DOHH2 (cell line): ENCODE measurements around the gene DDX39A.

Source experiments
- H3F3A ChIP-seq: fragments of 200-600 bp; sonication (generic), shearing (Covaris generic); 2 replicates; pipeline ENCODE4 v1.6.0; 2016; ENCODE audit warnings: antibody characterized with exemption, mild to moderate bottlenecking; ENCODE audit not compliant: control insufficient read depth, insufficient read depth
- H3K27ac ChIP-seq: fragments of 200-600 bp; sonication (generic); 2 replicates; pipeline ENCODE4 v1.5.1; 2014; ENCODE audit warnings: low read depth, mild to moderate bottlenecking, low read length, moderate library complexity
- H3K27me3 ChIP-seq: fragments of 200-600 bp; sonication (generic); 2 replicates; pipeline ENCODE4 v1.6.1; 2014; ENCODE audit warnings: mild to moderate bottlenecking, low read length, mixed read lengths; ENCODE audit not compliant: control insufficient read depth
- H3K36me3 ChIP-seq: fragments of 200-600 bp; sonication (generic); 2 replicates; pipeline ENCODE4 v1.6.1; 2014; ENCODE audit warnings: mild to moderate bottlenecking, low read length, moderate library complexity, mixed read lengths; ENCODE audit not compliant: control insufficient read depth
- H3K4me1 ChIP-seq: fragments of 200-600 bp; sonication (generic); 2 replicates; pipeline ENCODE4 v1.6.1; 2014; ENCODE audit warnings: mild to moderate bottlenecking, low read length, mixed read lengths; ENCODE audit not compliant: control insufficient read depth
- H3K4me2 ChIP-seq: fragments of 200-600 bp; sonication (generic); 2 replicates; pipeline ENCODE4 v1.6.0; 2014; ENCODE audit warnings: mild to moderate bottlenecking, low read length, moderate library complexity
- H3K4me3 ChIP-seq: fragments of 200-600 bp; sonication (generic); 2 replicates; pipeline ENCODE4 v1.5.1; 2014; ENCODE audit warnings: mild to moderate bottlenecking, low read length, mixed read lengths
- H3K79me2 ChIP-seq: fragments of 200-600 bp; sonication (generic); 2 replicates; pipeline ENCODE4 v1.6.1; 2014; ENCODE audit warnings: mild to moderate bottlenecking, low read length, mixed read lengths; ENCODE audit not compliant: control insufficient read depth
- H3K9me2 ChIP-seq: fragments of 200-600 bp; sonication (generic); replicated peaks from 2 replicates; pipeline ENCODE4 v1.6.1; 2014; ENCODE audit warnings: mild to moderate bottlenecking, low read length, mixed read lengths; ENCODE audit not compliant: control insufficient read depth
- H3K9me3 ChIP-seq: fragments of 200-600 bp; sonication (generic); 2 replicates; pipeline ENCODE4 v1.6.1; 2014; ENCODE audit warnings: antibody characterized with exemption, low read length, mixed read lengths; ENCODE audit not compliant: control insufficient read depth, insufficient read depth
- H4K20me1 ChIP-seq: fragments of 200-600 bp; sonication (generic); 2 replicates; pipeline ENCODE4 v1.6.0; 2014; ENCODE audit warnings: low read depth, mild to moderate bottlenecking, antibody characterized with exemption, low read length, moderate library complexity; ENCODE audit not compliant: control insufficient read depth, insufficient read depth
- EZH2phosphoT487 ChIP-seq: fragments of 200-600 bp; sonication (generic); IDR thresholded peaks from 2 replicates; pipeline ENCODE4 v1.6.1; 2017; ENCODE audit warnings: borderline replicate concordance, mild to moderate bottlenecking, antibody characterized with exemption, low read length, moderate library complexity, mixed read lengths
- TF ChIP-seq, protein P1 (sequence below): fragments of 200-600 bp; sonication (generic); IDR thresholded peaks from one replicate; pipeline ENCODE4 v1.5.1; 2014; ENCODE audit warnings: antibody characterized with exemption, mild to moderate bottlenecking, low read depth, low read length; ENCODE audit not compliant: poor library complexity, severe bottlenecking

Gene DDX39A

DNA sequence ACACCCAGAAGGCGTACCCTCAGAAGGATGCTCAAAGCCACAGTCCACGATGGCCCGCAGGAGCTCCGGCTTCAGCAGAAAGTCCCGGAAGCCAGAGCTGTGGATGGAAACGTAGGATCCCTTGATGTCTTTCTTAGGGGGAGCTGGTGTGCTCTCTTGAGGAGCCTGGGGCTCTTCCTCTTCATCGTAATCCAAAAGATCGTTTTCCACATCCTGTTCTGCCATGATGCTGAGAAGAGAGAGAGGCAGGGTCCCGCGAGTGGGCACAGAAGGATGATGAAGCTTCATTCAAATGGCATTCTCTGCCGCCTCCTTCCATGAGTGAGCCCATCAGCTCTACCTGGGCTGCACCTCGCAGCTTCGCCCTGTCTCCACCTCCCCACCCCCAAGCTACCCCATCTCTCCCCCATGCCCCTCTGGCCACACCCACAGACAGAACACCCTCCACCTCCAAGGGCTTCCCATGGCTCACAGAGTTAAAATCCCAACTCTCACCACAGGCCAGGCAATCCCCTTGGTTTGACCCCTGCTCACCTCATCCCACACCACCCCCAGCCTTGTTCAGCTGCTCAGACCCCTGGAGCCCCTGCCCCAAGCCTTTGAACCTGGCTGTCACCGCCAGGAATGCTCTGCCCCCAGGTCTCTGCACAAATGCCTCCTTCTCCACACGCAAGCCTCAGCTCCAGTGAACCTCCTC lies 6.0 kb downstream of the DDX39A start:
- peaks cover 55% of the 10 kb centered on the region for H4K20me1 ChIP-seq
- H3K27me3 ChIP-seq, result no peaks in the 10 kb centered on the region
- TF ChIP-seq, protein P1, sequence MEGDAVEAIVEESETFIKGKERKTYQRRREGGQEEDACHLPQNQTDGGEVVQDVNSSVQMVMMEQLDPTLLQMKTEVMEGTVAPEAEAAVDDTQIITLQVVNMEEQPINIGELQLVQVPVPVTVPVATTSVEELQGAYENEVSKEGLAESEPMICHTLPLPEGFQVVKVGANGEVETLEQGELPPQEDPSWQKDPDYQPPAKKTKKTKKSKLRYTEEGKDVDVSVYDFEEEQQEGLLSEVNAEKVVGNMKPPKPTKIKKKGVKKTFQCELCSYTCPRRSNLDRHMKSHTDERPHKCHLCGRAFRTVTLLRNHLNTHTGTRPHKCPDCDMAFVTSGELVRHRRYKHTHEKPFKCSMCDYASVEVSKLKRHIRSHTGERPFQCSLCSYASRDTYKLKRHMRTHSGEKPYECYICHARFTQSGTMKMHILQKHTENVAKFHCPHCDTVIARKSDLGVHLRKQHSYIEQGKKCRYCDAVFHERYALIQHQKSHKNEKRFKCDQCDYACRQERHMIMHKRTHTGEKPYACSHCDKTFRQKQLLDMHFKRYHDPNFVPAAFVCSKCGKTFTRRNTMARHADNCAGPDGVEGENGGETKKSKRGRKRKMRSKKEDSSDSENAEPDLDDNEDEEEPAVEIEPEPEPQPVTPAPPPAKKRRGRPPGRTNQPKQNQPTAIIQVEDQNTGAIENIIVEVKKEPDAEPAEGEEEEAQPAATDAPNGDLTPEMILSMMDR, result no peak
- TF ChIP-seq EZH2phosphoT487, result no peak
- H3K4me1 ChIP-seq, result peaks cover 27% of the 10 kb centered on the region
- peaks cover 49% of the 10 kb centered on the region for H3F3A ChIP-seq
- no peak overlapping the region for H3K27ac ChIP-seq
- no peaks in the 10 kb centered on the region for H3K9me2 ChIP-seq
- H3K4me3 ChIP-seq, result no peak overlapping the region
- peaks cover 99% of the 10 kb centered on the region for H3K36me3 ChIP-seq
- H3K9me3 ChIP-seq, result no peaks in the 10 kb centered on the region
- peaks cover 75% of the 10 kb centered on the region for H3K79me2 ChIP-seq
- H3K4me2 ChIP-seq, result no peak overlapping the region

DNA sequence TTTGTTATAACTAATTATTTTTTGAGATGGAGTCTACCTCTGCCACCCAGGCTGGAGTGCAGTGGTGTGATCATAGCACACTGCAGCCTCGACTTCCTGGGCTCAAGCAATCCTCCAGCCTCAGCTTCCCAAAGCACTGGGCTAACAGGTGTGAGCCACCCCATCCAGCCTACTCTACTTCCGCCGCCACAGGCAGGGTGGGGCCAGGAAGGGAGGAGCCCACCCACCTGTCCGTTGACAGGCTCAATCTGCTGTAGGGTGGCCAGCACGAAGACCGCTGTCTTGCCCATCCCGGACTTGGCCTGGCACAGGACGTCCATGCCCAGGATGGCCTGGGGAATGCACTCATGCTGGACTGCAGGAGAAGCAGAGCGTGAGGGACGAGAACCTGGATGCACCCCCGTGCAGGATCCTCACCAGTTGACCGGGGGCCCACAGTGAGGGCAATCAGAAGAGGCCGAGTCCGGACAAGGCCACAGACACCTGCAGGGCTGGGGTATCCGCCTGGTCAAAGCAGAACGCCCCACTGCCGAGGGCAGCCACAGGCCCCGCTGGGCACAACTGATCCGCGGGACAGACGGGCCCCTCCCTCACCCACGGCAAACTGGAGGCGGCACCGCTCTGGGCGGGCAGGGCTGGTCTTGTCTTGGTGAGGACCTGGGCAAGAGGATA lies 6.7 kb downstream of the DDX39A start:
- H4K20me1 ChIP-seq, result peaks cover 55% of the 10 kb centered on the region
- no peak overlapping the region for H3K4me3 ChIP-seq
- peaks cover 51% of the 10 kb centered on the region for H3F3A ChIP-seq
- TF ChIP-seq, protein P1, result no peak
- no peak for TF ChIP-seq EZH2phosphoT487
- H3K4me1 ChIP-seq, result peaks cover 27% of the 10 kb centered on the region
- no peaks in the 10 kb centered on the region for H3K9me2 ChIP-seq
- no peaks in the 10 kb centered on the region for H3K9me3 ChIP-seq
- peaks cover 99% of the 10 kb centered on the region for H3K36me3 ChIP-seq
- peaks cover 68% of the 10 kb centered on the region for H3K79me2 ChIP-seq
- H3K27me3 ChIP-seq, result no peaks in the 10 kb centered on the region
- H3K4me2 ChIP-seq, result no peak overlapping the region
- H3K27ac ChIP-seq, result no peak overlapping the region

DNA sequence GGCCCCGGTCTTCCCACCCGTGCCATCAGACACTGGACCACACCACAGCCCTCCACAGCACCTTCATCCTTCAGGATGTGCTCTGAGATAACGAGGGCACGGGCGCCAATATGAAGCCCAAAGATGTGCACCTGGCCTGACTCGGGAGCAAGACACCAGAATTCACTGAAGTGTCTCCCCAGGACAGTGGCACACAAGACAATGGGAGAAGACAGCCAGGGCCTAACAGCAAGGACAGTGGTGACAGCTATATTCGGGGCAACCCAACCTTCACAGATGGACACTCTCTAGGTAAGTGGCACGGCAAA lies 7.2 kb downstream of the DDX39A start:
- Histone ChIP-seq H3K27ac (no peak overlapping the region), H3K36me3 (peaks cover 99% of the 10 kb centered on the region), H3K4me2 (no peak overlapping the region), H3K27me3 (no peaks in the 10 kb centered on the region), H3F3A (peaks cover 53% of the 10 kb centered on the region), H3K9me3 (no peaks in the 10 kb centered on the region), H3K4me3 (no peak overlapping the region), H4K20me1 (peaks cover 52% of the 10 kb centered on the region), H3K9me2 (no peaks in the 10 kb centered on the region), H3K4me1 (peaks cover 23% of the 10 kb centered on the region), H3K79me2 (peaks cover 62% of the 10 kb centered on the region)
- no peak for TF ChIP-seq EZH2phosphoT487
- TF ChIP-seq, protein P1, result no peak
